ENCODE measurements around the gene PMFBP1. TPM values are rescaled to one million over a fixed set of nuclear protein-coding genes. Genes with fewer than 3 reads are reported as not detected.

Gene PMFBP1
- total RNA-seq, 1 experiment from 2014 or later = 2.7 TPM

GRCh38 chr16:72189865-72190371 lies 18.0 kb upstream of the PMFBP1 start:
- Histone ChIP-seq H3K18ac (ENCODE audit: insufficient read length, low read depth, low read length) (no peak overlapping the region), H3K23me2 (ENCODE audit: insufficient read length, low read depth, low read length, poor library complexity, severe bottlenecking) (no peaks in the 10 kb centered on the region), H2BK15ac (ENCODE audit: low read depth, low read length) (no peak overlapping the region), H3K14ac (ENCODE audit: insufficient read depth, low read length) (no peak overlapping the region), H4K91ac (ENCODE audit: insufficient read length, low read depth, low read length) (no peak overlapping the region), H2BK12ac (ENCODE audit: insufficient read length, low read depth, low read length) (no peak overlapping the region), H3T11ph (ENCODE audit: low read length) (no peak overlapping the region), H3K79me1 (ENCODE audit: insufficient read depth, low read depth, low read length, poor library complexity, severe bottlenecking) (no peaks in the 10 kb centered on the region), H3K27me3 (ENCODE audit: insufficient read depth, low read length) (no peaks in the 10 kb centered on the region), H4K8ac (replicated peaks; ENCODE audit: insufficient read length, low read depth, low read length) (no peak overlapping the region), H4K20me1 (ENCODE audit: control insufficient read depth, insufficient read depth, insufficient read length) (no peaks in the 10 kb centered on the region), H3K4ac (ENCODE audit: low read depth, low read length) (no peak overlapping the region), H3K79me2 (ENCODE audit: insufficient read depth, low read length) (no peaks in the 10 kb centered on the region), H2AFZ (ENCODE audit: low read length) (no peak overlapping the region), H2AK5ac (ENCODE audit: insufficient read length, low read length) (no peak overlapping the region), H2BK20ac (ENCODE audit: low read depth, low read length, poor library complexity, severe bottlenecking) (no peak overlapping the region), H3K4me2 (ENCODE audit: insufficient read depth, insufficient read length, low read length) (no peak overlapping the region), H3K9me3 (ENCODE audit: control insufficient read depth, low read depth, low read length) (no peaks in the 10 kb centered on the region), H3K27ac (ENCODE audit: insufficient read length, low read depth, low read length) (no peak overlapping the region), H2BK5ac (ENCODE audit: insufficient read length, low read length) (no peak overlapping the region), H3K56ac (ENCODE audit: insufficient read length, low read depth, low read length) (no peak overlapping the region), H3K9ac (ENCODE audit: extremely low read depth, insufficient read length, low read length) (no peak overlapping the region), H4K5ac (ENCODE audit: insufficient read length, low read depth, low read length) (no peak overlapping the region), H2BK120ac (ENCODE audit: low read depth, low read length, poor library complexity, severe bottlenecking) (no peak overlapping the region), H3K23ac (ENCODE audit: insufficient read length, low read depth, low read length) (no peak overlapping the region), H3K4me1 (ENCODE audit: insufficient read depth, low read length) (no peaks in the 10 kb centered on the region)
- 0 out of 2 replicates have a peak, but pooled peaks cover 2% of the 10 kb centered on the region for H3K27me3 Mint-ChIP-seq (ENCODE audit: low read depth)
- H3K36me3 Mint-ChIP-seq (ENCODE audit: insufficient read depth in 1 of 3, low read depth in 3 of 3) = peaks cover 0 to 3% (median 0%) of the 10 kb centered on the region in 3 experiments; a peak in 2 of 7 replicates
- DNase-seq = no peak
- no peak for TF ChIP-seq CTCF (conservative IDR thresholded peaks at IDR 0.05)
- H3K4me3 Mint-ChIP-seq = no peak overlapping the region
- H3K27ac Mint-ChIP-seq = no peak overlapping the region; a peak in 1 of 7 replicates
- peaks cover 7 to 14% of the 10 kb centered on the region in 2 experiments for H3K4me1 Mint-ChIP-seq
- peaks cover 0 to 3% of the 10 kb centered on the region in 2 experiments; a peak in 2 of 5 replicates for H3K9me3 Mint-ChIP-seq
- WGBS (ENCODE audit: extremely low coverage, insufficient read length, low lambda C conversion rate) = no CpG with 5 or more reads among the region's 6 CpGs
